Uterus (tissue), 4 donors: ENCODE data around the gene CEP104. TPM values are rescaled to one million over a fixed set of nuclear protein-coding genes. Genes with fewer than 3 reads are reported as not detected.

Source experiments
- DNase-seq, 2 donors: peaks; one replicate each; pipeline ENCODE4 v3.0.0-alpha.2; 2019 to 2020
- H3K27ac ChIP-seq, 2 donors: fragments of 200-600 bp; sonication (generic); 1 replicate in 1 of 2; 2 replicates in 1 of 2; pipeline ENCODE4 v1.5.1; 2016 to 2018
- H3K27me3 ChIP-seq, 2 donors: fragments of 200-600 bp; sonication (generic); one replicate each; pipeline ENCODE4 v1.5.1; 2018 to 2019; ENCODE audit warnings: control low read depth in 1 of 2
- H3K36me3 ChIP-seq, 2 donors: fragments of 200-600 bp; sonication (generic); one replicate each; pipeline ENCODE4 v1.5.1; 2019; ENCODE audit warnings: control low read depth in 1 of 2
- H3K4me1 ChIP-seq, 2 donors: fragments of 200-600 bp; sonication (generic); one replicate each; pipeline ENCODE4 v1.5.1; 2018 to 2019; ENCODE audit warnings: control low read depth in 1 of 2
- H3K4me3 ChIP-seq, 2 donors: fragments of 200-600 bp; sonication (generic); 1 replicate in 1 of 2; 2 replicates in 1 of 2; pipeline ENCODE4 v1.5.1; 2018 to 2019; ENCODE audit warnings: mild to moderate bottlenecking in 1 of 2
- H3K9me3 ChIP-seq, 2 donors: fragments of 200-600 bp; sonication (generic); one replicate each; pipeline ENCODE4 v1.5.1; 2019; ENCODE audit warnings: control low read depth in 1 of 2
- CTCF ChIP-seq, 4 experiments: fragments of 200-600 bp in 2 of 4; fragments of 450-650 bp in 2 of 4; sonication (generic) in 2 of 4; IDR thresholded peaks; one replicate each; pipeline ENCODE4 v1.5.1; 2016 to 2019; ENCODE audit warnings: antibody characterized with exemption in 4 of 4, mild to moderate bottlenecking in 2 of 4, moderate library complexity in 1 of 4
- POLR2A ChIP-seq, 2 donors: fragments of 450-650 bp; IDR thresholded peaks; one replicate each; pipeline ENCODE4 v1.6.1; 2016; ENCODE audit warnings: antibody characterized with exemption in 2 of 2, mild to moderate bottlenecking in 1 of 2, moderate library complexity in 1 of 2
- intact Hi-C: fragments of 100-400 bp; cut with DNase I; formaldehyde crosslinking; loops from one replicate; pipeline ENCODE4 v1.15.1; 2023; ENCODE audit warnings: low total_unique reads
- total RNA-seq, 4 donors: library from RNA; depleted of rRNA in 3 of 4; stranded (reverse); fragments of >200 nt in 3 of 4; gene quantifications; one replicate each; pipeline versions ENCODE4 v1.1.0 to v1.2.4, GENCODE V29; 2014 to 2023
- donor health status: DM: yes; HTN: yes; CAD: no.

Gene CEP104
- total RNA-seq, 4 donors from 2014 or later = 10.5 to 43.2 (median 22.1) TPM

DNA sequence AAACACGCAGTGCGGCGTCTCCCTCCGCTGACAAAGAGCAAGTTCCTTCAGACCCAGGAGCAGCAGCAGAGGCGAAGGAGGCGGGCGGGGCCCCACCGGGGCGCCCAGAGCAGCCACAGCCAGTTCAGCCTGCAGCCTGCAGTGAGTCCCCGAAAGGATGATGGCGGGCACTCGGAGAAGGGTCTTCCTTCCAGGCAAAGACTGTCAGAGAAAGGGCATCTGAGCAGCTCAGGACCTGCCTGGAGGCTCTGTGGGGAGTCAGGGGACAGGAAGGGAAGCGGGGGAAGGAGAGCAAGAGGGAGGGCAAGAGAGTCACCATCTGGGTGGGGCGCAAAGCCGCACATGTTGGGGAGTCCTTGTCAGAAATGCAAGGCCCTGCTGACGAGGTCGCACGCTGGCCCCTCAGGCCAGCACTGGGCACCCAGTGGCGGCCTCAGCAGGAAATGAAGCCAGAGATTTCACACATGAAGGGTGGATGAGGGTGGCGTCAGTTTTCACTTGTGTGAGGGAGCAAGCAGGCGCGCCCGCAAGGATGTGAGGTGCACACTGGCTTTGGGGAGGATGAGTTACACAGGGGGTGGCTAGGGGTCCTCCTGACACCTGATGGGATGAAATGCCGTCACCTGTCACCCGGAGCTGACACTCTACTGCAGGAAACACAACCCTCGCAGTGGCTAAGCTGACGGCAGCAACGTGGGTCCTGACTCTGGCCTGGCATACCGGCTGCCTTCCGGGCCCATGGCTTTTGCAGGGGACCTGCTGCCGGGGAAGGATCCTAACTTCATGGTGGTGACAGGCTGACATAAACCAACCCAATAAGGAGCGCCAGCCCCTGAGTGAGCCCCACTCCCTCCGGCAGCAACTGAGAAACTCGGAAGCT, 67.3 kb downstream of the CEP104 start:
- no peaks in the 10 kb centered on the region for H3K9me3 ChIP-seq
- DNase-seq = no peak
- no peak for TF ChIP-seq CTCF (IDR thresholded peaks at IDR 0.05)
- TF ChIP-seq POLR2A (IDR thresholded peaks at IDR 0.05) = no peak
- H3K4me1 ChIP-seq = peaks cover 0 to 12% of the 10 kb centered on the region in 2 donors
- H3K27me3 ChIP-seq = no peaks in the 10 kb centered on the region
- H3K4me3 ChIP-seq = no peak overlapping the region
- H3K27ac ChIP-seq = no peak overlapping the region
- intact Hi-C loops = no loop called here
- H3K36me3 ChIP-seq = no peaks in the 10 kb centered on the region

- no peaks in the 10 kb centered on the region for H3K36me3 ChIP-seq
- no peaks in the 10 kb centered on the region for H3K9me3 ChIP-seq
- H3K4me3 ChIP-seq = no peak overlapping the region
- intact Hi-C loops = no loop called here
- H3K27ac ChIP-seq = no peak overlapping the region
- H3K4me1 ChIP-seq = peaks cover 0 to 4% of the 10 kb centered on the region in 2 donors
- TF ChIP-seq POLR2A (IDR thresholded peaks at IDR 0.05) = no peak
- TF ChIP-seq CTCF (IDR thresholded peaks at IDR 0.05) = no peak
- no peak for DNase-seq
- no peaks in the 10 kb centered on the region for H3K27me3 ChIP-seq
Observed at GRCh38 chr1:3788756-3789420, 68.1 kb downstream of the CEP104 start.

GRCh38 chr1:3787745-3788605, 69.0 kb downstream of the CEP104 start:
- Histone ChIP-seq H3K9me3 (no peaks in the 10 kb centered on the region), H3K27me3 (no peaks in the 10 kb centered on the region), H3K36me3 (no peaks in the 10 kb centered on the region), H3K27ac (no peak overlapping the region), H3K4me3 (no peak overlapping the region), H3K4me1 (peaks cover 0 to 4% of the 10 kb centered on the region in 2 donors)
- TF ChIP-seq POLR2A (IDR thresholded peaks at IDR 0.05) (no peak), CTCF (IDR thresholded peaks at IDR 0.05) (no peak)
- intact Hi-C loops = no loop called here
- no peak for DNase-seq

DNA sequence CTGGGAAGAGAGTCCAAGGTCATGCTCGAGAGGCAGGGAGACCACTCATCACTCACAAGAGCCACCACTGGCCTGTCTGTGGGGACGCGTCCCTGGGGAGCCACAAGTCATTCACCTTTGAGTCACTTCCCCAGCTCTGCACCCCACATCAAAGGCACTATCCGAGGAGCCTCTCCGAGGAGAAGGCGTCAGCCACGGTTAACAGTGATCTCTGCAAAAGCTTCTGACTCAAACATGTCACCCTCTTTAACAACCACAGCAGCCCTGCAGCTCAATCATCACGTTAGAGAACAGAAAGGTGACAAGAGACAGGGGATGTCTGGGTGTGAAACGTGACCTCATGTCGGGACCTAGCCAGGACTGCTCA, 69.7 kb downstream of the CEP104 start:
- no peaks in the 10 kb centered on the region for H3K27me3 ChIP-seq
- H3K4me3 ChIP-seq = no peak overlapping the region
- DNase-seq = no peak
- TF ChIP-seq CTCF (IDR thresholded peaks at IDR 0.05) (no peak), POLR2A (IDR thresholded peaks at IDR 0.05) (no peak)
- H3K27ac ChIP-seq = no peak overlapping the region
- H3K36me3 ChIP-seq = no peaks in the 10 kb centered on the region
- H3K9me3 ChIP-seq = no peaks in the 10 kb centered on the region
- H3K4me1 ChIP-seq = peaks cover 0 to 4% of the 10 kb centered on the region in 2 donors
- intact Hi-C loops = no loop called here
